ENCODE data around the gene GLB1L3.
"Not testable (repeated sequence)": the region's sequence is repeated elsewhere in the genome, so short reads cannot be mapped to it uniquely, and the experiment has no call there.

DNA sequence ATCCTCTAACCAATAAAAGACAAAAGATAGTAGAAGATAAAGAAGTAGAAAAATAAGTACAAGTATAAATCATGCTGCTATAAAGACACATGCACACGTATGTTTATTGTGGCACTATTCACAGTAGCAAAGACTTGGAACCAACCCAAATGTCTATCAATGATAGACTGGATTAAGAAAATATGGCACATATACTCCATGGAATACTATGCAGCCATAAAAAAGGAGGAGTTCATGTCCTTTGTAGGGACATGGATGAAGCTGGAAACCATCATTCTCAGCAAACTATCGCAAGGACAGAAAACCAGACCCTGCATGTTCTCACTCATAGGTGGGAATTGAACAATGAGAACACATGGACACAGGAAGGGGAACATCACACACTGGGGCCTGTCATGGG, 45.2 kb downstream of the GLB1L3 start:
- not testable (repeated sequence) for TF ChIP-seq POLR2A, POLR2AphosphoS5 (IDR thresholded peaks at IDR 0.05)
- TF ChIP-seq, protein P1, sequence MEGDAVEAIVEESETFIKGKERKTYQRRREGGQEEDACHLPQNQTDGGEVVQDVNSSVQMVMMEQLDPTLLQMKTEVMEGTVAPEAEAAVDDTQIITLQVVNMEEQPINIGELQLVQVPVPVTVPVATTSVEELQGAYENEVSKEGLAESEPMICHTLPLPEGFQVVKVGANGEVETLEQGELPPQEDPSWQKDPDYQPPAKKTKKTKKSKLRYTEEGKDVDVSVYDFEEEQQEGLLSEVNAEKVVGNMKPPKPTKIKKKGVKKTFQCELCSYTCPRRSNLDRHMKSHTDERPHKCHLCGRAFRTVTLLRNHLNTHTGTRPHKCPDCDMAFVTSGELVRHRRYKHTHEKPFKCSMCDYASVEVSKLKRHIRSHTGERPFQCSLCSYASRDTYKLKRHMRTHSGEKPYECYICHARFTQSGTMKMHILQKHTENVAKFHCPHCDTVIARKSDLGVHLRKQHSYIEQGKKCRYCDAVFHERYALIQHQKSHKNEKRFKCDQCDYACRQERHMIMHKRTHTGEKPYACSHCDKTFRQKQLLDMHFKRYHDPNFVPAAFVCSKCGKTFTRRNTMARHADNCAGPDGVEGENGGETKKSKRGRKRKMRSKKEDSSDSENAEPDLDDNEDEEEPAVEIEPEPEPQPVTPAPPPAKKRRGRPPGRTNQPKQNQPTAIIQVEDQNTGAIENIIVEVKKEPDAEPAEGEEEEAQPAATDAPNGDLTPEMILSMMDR (IDR thresholded peaks at IDR 0.05), result not testable (repeated sequence)

All from breast epithelium (tissue), 3 donors.